Measurements from ENCODE around the gene ARHGEF3.

Gene ARHGEF3

GRCh38 chr3:56836276-56837163, 34.8 kb upstream of the ARHGEF3 start:
- no peak overlapping the region for H3K27ac ChIP-seq (ENCODE audit: extremely low read depth, low read depth, low read length)

GRCh38 chr3:56835650-56836227, 34.0 kb upstream of the ARHGEF3 start:
- CTCF ChIA-PET = no interaction called here
- POLR2A ChIA-PET = no interaction called here
- Histone ChIP-seq H3K36me3 (ENCODE audit: control insufficient read depth in 2 of 2, insufficient read depth in 1 of 2, low read length in 2 of 2) (no peaks in the 10 kb centered on the region), H3K4me3 (ENCODE audit: low read depth, low read length) (no peak overlapping the region), H3K27ac (ENCODE audit: extremely low read depth, low read depth, low read length) (no peak overlapping the region), H3K9me3 (ENCODE audit: control insufficient read depth, insufficient read depth, low read depth, low read length) (no peaks in the 10 kb centered on the region), H3K4me1 (ENCODE audit: control insufficient read depth, insufficient read depth, low read length) (no peaks in the 10 kb centered on the region)
- TF ChIP-seq ZNF280C (tag by site-specific recombination; IDR thresholded peaks at IDR 0.05) (no peak), MZF1 (tag by site-specific recombination; IDR thresholded peaks at IDR 0.05; ENCODE audit: borderline replicate concordance) (no peak), ZFP3 (tag by site-specific recombination; IDR thresholded peaks at IDR 0.05; ENCODE audit: low read depth) (no peak), REST (tag by site-specific recombination; IDR thresholded peaks at IDR 0.05) (no peak), ZNF433 (tag by site-specific recombination; IDR thresholded peaks at IDR 0.05; ENCODE audit: low read depth) (no peak), GLIS1 (tag by site-specific recombination; IDR thresholded peaks at IDR 0.05) (no peak), ZNF416 (tag by site-specific recombination; IDR thresholded peaks at IDR 0.05) (no peak), OVOL3 (tag by site-specific recombination; IDR thresholded peaks at IDR 0.05) (no peak), ZSCAN16 (tag by site-specific recombination; IDR thresholded peaks at IDR 0.05) (no peak), ZNF311 (tag by site-specific recombination; IDR thresholded peaks at IDR 0.05; ENCODE audit: borderline replicate concordance) (no peak), KLF10 (tag by site-specific recombination; IDR thresholded peaks at IDR 0.05) (no peak), ZNF221 (tag by site-specific recombination; IDR thresholded peaks at IDR 0.05; ENCODE audit: borderline replicate concordance) (no peak), SCRT1 (tag by site-specific recombination; IDR thresholded peaks at IDR 0.05; ENCODE audit: borderline replicate concordance) (no peak), ZSCAN23 (tag by site-specific recombination; IDR thresholded peaks at IDR 0.05) (no peak)
- TF ChIP-seq, protein P1, sequence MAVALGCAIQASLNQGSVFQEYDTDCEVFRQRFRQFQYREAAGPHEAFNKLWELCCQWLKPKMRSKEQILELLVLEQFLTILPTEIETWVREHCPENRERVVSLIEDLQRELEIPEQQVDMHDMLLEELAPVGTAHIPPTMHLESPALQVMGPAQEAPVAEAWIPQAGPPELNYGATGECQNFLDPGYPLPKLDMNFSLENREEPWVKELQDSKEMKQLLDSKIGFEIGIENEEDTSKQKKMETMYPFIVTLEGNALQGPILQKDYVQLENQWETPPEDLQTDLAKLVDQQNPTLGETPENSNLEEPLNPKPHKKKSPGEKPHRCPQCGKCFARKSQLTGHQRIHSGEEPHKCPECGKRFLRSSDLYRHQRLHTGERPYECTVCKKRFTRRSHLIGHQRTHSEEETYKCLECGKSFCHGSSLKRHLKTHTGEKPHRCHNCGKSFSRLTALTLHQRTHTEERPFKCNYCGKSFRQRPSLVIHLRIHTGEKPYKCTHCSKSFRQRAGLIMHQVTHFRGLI (tag by site-specific recombination; IDR thresholded peaks at IDR 0.05) = no peak

More at GRCh38 chr3:56836276-56837163, 34.8 kb upstream of the ARHGEF3 start:
- H3K36me3 ChIP-seq (ENCODE audit: control insufficient read depth in 2 of 2, insufficient read depth in 1 of 2, low read length in 2 of 2) = no peaks in the 10 kb centered on the region
- TF ChIP-seq ZNF211 (tag by site-specific recombination; IDR thresholded peaks at IDR 0.05; ENCODE audit: low read depth) (no peak), ZNF423 (tag by site-specific recombination; IDR thresholded peaks at IDR 0.05) (no peak), ZFHX2 (tag by site-specific recombination; conservative IDR thresholded peaks at IDR 0.05) (0 out of 2 replicates have a peak, but pooled peaks have one; percentile 12)
- no peaks in the 10 kb centered on the region for H3K4me1 ChIP-seq (ENCODE audit: control insufficient read depth, insufficient read depth, low read length)
- CTCF ChIA-PET = interaction anchor here (1.5 kb wide), 1 partner anchor 37 kb away, joined by 4 read pairs; no protein-coding TSS in a partner anchor
- H3K4me3 ChIP-seq (ENCODE audit: low read depth, low read length) = no peak overlapping the region
- no peaks in the 10 kb centered on the region for H3K9me3 ChIP-seq (ENCODE audit: control insufficient read depth, insufficient read depth, low read depth, low read length)
- POLR2A ChIA-PET = no interaction called here

Data from HEK293 (cell line).